ENCODE measurements around the gene C4BPB. TPM values are rescaled to one million over a fixed set of nuclear protein-coding genes. Genes with fewer than 3 reads are reported as not detected.

C4BPB gene
- total RNA-seq, 2 experiments from 2014 or later = 2.1 to 2.2 TPM

DNA sequence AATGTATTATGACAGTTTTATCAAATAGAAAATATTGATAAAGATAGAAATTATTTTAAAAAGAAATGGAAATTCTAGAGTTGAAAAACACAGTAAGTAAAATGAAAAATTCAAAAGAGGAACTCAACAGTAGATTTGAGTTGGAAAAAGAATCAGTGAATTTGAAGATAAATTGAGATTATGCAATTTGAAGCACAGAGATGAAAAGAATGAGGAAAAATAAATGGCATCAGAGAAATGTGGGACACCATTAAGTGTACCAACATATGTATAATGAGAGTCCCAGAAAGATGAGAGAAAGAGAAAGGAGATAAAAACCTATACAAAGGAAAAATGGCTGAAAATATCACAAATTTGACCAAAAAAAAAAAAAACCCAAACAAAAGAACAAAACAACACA lies 40.4 kb downstream of the C4BPB start:
- ATAC-seq (no peak), DNase-seq (no peak)
- H3K4me1 Mint-ChIP-seq (ENCODE audit: low read depth) = no peaks in the 10 kb centered on the region
- intact Hi-C loops (cut with micrococcal nuclease) = no loop called here
- no peak overlapping the region for H3K27ac Mint-ChIP-seq
- ChIA-PET POLR2A (no interaction called here), CTCF (no interaction called here)
- TF ChIP-seq CTCF (IDR thresholded peaks at IDR 0.05) = no peak
- peaks cover 7% of the 10 kb centered on the region for H3K36me3 Mint-ChIP-seq (ENCODE audit: low read depth)
- H3K27me3 Mint-ChIP-seq = peaks cover 1% of the 10 kb centered on the region
- H3K9me3 Mint-ChIP-seq = peaks cover 26% of the 10 kb centered on the region
- H3K4me3 Mint-ChIP-seq = no peak overlapping the region

GRCh38 chr1:207130252-207131036 lies 41.8 kb downstream of the C4BPB start:
- CTCF ChIA-PET = no interaction called here

DNA sequence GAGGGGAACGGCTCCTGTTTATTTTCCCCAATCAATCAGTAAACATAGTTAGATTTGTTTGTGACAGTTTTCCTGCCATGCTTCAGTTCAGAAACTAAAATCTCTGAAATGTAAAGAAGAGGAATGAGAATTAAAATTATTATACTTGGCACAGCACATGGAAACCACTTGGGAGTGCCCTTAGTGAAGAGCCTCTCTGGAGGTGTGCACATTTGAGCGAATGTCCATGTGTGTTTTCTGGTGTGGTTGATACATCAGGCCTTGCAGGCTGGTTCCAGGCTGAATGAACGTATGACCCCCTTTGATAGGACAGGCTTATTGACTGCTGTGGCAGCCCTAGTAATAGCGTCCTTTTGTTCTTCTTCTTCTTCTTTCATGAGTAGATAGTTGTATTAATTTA lies 42.5 kb downstream of the C4BPB start:
- intact Hi-C loops (cut with micrococcal nuclease) = no loop called here
- DNase-seq (no peak), ATAC-seq (no peak)
- no peak overlapping the region for H3K27ac Mint-ChIP-seq
- ChIA-PET CTCF (no interaction called here), POLR2A (no interaction called here)
- no peak overlapping the region for H3K4me3 Mint-ChIP-seq
- TF ChIP-seq CTCF (IDR thresholded peaks at IDR 0.05) = no peak
- H3K9me3 Mint-ChIP-seq = peaks cover 26% of the 10 kb centered on the region
- no peaks in the 10 kb centered on the region for H3K4me1 Mint-ChIP-seq (ENCODE audit: low read depth)
- no peaks in the 10 kb centered on the region for H3K27me3 Mint-ChIP-seq
- H3K36me3 Mint-ChIP-seq (ENCODE audit: low read depth) = peaks cover 7% of the 10 kb centered on the region

More at GRCh38 chr1:207130252-207131036, 41.8 kb downstream of the C4BPB start:
- H3K27ac Mint-ChIP-seq = no peak overlapping the region
- intact Hi-C loops (cut with micrococcal nuclease) = no loop called here
- ATAC-seq (no peak), DNase-seq (no peak)
- POLR2A ChIA-PET = no interaction called here
- TF ChIP-seq CTCF (IDR thresholded peaks at IDR 0.05) = no peak
- H3K36me3 Mint-ChIP-seq (ENCODE audit: low read depth) = peaks cover 7% of the 10 kb centered on the region
- H3K4me3 Mint-ChIP-seq = no peak overlapping the region
- H3K27me3 Mint-ChIP-seq = no peaks in the 10 kb centered on the region
- no peaks in the 10 kb centered on the region for H3K4me1 Mint-ChIP-seq (ENCODE audit: low read depth)
- H3K9me3 Mint-ChIP-seq = peaks cover 26% of the 10 kb centered on the region

- no peaks in the 10 kb centered on the region for H3K27me3 Mint-ChIP-seq
- peaks cover 8% of the 10 kb centered on the region for H3K9me3 Mint-ChIP-seq
- no peak for DNase-seq
- no peak overlapping the region for H3K27ac Mint-ChIP-seq
- peaks cover 2% of the 10 kb centered on the region for H3K36me3 Mint-ChIP-seq (ENCODE audit: low read depth)
- ATAC-seq = no peak
- intact Hi-C loops (cut with micrococcal nuclease) = loop anchor here (2.0 kb wide), 1 partner anchor 46 kb away; the partner anchor contains the start of gene C4BPB
- H3K4me1 Mint-ChIP-seq (ENCODE audit: low read depth) = no peaks in the 10 kb centered on the region
- no peak for TF ChIP-seq CTCF (IDR thresholded peaks at IDR 0.05)
- no peak overlapping the region for H3K4me3 Mint-ChIP-seq
- CTCF ChIA-PET = no interaction called here
- POLR2A ChIA-PET = no interaction called here
These were observed 45.9 kb downstream of the C4BPB start for GRCh38 chr1:207134581-207134980.

- H3K4me3 Mint-ChIP-seq = no peak overlapping the region
- H3K27ac Mint-ChIP-seq = no peak overlapping the region
These were observed 51.0 kb downstream of the C4BPB start for GRCh38 chr1:207139616-207140015.

More at GRCh38 chr1:207139616-207140015, 51.0 kb downstream of the C4BPB start:
- Mint-ChIP-seq H3K4me1 (ENCODE audit: low read depth) (no peaks in the 10 kb centered on the region), H3K27me3 (no peaks in the 10 kb centered on the region), H3K9me3 (no peaks in the 10 kb centered on the region), H3K36me3 (ENCODE audit: low read depth) (no peaks in the 10 kb centered on the region)
- intact Hi-C loops (cut with micrococcal nuclease) = no loop called here
- DNase-seq (no peak), ATAC-seq (no peak)
- no peak for TF ChIP-seq CTCF (IDR thresholded peaks at IDR 0.05)
- ChIA-PET POLR2A (no interaction called here), CTCF (no interaction called here)

Measured in activated CD8-positive, alpha-beta T cell treated with anti-CD3 and anti-CD28 coated beads for 36 hours (primary cell).